Measurements from ENCODE around the gene ADAMTSL2.

The ADAMTSL2 gene

DNA sequence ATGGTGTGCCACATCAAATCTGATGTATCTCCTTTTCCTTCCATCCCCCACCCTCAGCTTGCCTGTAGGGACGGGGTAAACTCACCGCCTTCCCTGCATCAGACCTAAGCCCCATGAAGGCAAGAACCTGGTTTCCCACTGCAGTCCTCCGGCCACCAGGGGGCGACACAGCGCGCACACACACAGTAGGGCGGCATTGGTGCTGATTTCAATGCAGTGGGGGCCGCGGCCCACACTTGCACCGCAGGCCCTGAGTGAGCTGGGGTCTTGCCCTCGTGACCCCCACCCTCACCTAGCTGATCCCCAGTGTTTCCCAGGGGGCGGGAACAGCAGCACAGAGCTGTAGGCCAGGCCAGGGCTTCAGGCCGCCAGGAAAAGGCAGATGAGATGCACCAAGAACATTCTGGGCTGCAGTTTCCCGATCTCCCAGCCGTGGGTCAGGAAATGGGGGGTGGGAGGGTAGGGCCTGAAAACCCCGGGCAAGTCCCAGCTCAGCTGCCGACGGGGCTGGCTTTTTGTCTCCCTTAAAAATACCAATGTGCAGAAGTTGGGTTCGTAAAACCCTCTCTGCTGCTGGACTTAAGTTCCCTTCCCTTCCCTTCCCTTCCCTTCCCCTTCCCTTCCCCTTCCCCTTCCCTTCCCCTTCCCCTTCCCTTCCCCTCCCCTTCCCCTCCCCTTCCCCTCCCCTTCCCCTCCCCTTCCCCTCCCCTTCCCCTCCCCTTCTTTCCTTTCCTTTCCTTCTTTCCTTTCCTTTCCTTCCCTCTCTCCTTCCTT, 55.1 kb downstream of the ADAMTSL2 start:
- DNase-seq (ENCODE audit: low read depth): no peak

DNA sequence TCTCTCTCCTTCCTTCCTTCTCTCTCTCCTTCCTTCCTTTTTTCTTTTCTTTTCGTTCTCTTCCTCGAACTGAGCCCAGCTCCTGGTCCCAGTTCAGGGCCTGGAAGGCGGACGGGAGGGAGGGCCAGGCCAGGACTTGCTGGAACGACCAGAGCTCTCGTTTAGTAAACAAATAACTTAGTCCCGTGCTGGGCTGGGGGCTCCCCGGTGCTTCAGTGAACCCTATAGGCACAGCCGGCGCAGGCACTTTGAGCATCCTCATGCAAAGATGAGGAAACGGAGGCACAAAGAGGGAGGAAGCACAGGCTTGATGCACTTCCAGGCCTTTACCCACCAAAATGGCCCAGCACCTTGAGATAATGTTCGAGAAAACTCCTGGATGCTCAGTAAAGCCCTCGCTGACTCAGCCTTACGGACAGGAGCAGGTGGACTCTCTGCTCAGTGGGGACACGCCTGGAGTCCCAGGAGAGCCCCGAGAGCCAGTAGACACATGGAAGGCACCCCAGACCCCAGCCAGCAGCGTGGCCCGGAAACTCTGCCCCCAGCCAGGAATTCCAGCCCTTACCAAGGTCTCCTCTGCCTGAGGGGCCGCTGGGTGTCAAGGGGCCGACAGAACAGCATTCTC, 55.8 kb downstream of the ADAMTSL2 start:
- no peak for DNase-seq (ENCODE audit: low read depth)

DNA sequence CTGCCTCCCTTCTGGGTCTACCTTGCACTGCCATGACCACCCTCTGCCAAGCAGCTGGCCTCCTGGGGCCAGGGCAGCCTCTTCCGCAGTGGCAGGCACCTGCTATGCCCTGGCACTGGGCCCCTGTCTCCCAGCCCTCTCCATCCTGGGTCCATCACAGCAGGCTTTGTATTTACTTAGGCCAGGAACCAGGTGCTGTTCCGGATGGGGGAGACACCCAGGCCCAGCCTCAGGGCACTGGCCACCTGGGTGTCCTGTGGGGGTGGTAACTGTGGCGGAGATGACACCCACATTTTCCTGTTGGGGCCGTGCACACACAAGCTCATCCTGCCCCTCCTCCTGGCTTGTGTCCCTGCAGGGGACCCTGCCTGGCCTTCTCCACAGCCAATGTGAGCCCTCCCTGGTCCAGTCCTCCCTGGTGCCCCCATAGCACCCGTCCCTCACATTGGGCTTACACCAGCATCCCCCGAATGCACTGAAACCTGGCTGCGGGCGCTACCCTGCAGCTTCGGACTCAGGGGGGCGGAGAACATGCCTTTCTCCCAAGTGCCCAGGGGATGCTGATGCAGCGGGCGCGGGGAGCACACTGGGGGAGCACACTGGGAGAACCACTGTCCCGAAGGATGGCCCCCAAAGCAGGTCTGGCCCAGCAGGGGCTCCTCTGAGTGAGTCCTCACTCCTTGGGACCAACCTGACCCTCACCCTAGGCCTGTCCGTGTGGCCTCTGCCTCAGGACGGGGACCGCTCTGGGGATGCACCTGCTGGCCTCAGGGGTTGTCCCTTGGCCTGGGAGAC, 56.8 kb downstream of the ADAMTSL2 start:
- DNase-seq (ENCODE audit: low read depth): no peak

DNA sequence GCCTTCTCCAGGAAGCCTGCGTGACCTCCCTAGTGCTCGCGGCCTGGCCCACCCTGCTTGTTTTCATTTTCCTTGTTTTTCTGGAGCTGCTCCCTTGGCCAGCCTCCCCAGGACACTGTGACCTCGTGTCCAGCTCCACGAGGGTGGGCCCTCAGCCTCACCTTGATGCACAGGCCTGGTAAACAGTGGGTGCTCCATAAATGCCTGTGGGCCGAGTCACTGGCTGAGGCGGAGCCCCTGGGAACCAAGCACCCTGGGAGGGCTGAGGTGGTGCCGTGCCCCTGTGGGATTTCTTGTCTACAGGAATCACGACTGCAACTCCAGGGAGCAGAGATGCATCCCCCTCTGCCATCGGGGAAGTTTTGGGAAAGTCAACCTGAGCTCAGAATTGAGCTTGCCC, 57.5 kb downstream of the ADAMTSL2 start:
- no peak for DNase-seq (ENCODE audit: low read depth)

DNA sequence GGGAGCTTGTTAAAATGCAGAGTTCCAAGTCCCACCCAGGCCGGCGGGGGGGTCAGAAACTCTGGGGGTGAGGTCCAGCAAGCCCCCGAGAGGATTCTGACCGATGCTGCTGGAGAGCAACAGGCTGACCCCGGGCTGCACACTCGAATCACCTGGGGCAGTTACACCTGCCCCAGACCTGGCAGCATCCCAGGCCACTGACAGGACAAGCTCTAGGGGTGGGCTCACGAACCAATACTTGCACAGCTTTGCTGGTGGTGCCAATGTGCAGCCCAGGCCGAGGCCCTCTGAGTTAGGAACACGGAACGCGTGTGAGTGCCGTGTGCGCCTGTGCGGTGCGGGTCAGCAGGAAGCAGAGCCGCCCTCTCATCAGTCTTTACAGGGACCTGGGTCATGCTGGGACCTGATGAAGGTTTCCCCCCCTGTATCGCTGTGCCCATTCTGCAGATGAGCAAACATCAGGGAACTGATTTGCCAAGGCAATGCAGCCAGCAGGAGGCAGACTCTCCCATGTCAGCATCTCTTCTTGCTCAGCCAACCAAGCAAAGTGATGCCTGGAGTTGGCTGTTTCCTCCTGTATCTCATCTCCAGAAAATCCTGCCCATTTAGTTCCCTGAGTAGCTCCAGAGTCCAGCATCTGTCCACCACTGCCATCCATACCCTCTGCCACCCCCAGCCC, 58.4 kb downstream of the ADAMTSL2 start:
- DNase-seq (ENCODE audit: low read depth): no peak

DNA sequence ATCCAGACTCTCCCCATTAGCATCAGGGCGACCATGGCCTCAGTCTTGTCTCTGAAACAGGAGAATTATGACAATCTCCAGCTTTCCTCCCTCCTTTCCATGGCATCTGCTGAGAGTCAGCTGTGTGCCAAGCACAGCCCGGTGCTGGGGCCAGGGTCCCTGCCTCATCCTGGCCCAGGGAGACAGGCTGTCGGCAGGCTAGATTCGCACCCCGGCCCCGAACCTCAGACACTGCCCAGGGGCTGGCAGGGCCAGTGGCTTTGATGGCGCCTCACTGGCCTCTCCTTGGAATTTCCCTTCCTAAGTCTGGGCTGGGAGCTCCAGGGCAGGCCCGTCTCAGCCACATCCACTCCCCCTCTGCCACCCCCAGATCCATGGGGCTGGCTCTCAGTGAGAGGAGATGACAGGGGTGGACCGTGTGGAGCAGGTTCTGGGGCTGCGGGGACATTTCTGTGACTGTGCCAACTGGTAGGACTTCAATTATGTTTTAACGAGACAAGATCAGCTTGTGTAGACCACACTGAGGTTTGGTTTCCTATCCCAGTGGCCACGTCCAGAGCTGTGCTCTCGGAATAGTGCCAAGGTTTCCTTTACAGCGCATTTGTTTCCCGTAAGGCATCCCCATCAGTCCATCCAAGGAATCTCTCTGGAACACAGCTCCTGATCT, 59.2 kb downstream of the ADAMTSL2 start:
- DNase-seq (ENCODE audit: low read depth): no peak

DNA sequence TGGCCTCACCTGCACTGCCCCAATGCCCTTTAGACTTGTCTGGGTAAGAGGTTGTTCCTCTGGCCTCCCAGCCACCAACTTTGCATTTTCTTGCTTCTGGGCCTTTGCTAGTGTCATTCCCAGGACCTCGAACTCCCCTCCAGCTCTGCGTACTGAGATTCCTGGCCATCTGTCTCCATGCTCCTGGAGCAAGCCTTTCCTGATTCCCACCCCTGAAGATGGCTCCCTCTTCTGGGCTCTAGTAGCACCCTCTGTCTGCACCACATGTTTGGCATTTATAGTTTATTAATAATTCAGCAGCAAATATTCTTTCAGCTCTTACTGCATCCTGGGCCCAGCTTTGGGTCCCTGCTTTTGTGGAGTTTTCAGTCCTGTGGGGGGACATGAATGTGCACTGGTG, 59.8 kb downstream of the ADAMTSL2 start:
- DNase-seq (ENCODE audit: low read depth): no peak

DNA sequence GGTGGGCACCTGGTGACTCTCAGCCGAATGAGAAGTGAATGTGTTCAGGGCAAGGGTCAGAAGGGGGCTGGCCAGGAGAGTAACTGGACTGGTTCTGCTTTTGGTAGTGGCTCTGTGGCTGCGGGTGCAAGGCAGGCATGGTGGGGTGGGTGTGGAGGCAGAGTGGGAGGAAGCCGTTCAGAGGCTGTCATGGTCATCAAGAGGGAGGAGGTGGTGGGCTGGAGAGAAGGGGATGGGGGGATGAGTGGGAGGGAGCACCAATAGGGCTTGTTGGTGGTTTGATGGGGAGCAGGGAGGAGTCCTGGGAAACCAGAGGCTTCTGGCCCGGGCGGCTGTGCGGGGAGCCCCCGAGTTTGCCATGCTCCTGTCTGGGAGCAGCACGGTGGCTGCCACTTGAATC, 61.4 kb downstream of the ADAMTSL2 start:
- DNase-seq (ENCODE audit: low read depth): no peak

DNA sequence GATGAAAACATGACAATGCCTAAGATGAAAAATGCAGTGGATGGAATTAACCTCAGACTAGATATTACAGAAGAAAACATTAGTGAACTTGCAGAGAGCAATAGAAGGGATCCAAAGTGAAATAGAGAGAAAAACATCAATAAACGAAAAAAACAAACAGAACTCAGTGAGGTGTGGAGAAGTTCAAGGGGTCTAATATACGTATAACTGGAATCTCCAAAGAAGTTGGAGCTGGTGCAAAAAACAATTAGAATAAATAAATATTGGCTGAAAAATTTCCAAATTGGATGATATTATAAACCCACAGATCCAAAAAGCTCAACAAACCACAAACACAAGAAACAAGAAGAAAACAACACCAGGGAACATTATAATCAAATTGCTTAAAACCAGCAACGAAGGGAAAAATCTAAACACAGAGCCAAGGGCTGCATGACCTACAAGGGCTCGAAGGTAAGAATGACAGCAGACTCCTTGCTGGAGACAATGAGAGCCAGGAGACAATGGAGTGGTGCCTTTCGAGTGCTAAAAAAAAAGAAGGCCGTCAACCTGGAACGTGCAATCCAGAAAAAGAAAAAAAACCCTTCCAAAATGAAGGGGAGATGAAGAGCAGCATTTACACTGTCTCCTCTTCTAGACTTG, 62.9 kb downstream of the ADAMTSL2 start:
- no peak for DNase-seq (ENCODE audit: low read depth)

DNA sequence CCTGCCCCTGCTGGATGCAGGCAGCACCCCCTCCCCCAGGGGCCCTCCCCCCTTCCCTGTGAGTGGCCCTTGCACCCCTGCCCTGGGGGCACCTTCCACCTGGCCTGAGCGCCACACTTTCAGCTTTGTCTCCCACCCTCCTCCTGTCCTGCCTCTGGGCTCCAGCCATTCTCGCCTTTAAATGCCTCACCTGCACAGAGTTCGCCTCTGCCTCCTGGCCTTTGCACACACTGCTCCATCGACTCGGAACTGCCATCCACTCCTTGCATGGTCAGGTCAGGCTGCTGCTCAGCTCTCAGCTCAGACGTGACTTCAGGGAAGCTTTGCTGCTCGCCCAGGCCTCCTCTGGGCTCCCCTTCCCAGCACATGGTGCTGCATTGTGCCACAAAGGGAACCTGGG, 64.5 kb downstream of the ADAMTSL2 start:
- DNase-seq (ENCODE audit: low read depth): no peak

DNA sequence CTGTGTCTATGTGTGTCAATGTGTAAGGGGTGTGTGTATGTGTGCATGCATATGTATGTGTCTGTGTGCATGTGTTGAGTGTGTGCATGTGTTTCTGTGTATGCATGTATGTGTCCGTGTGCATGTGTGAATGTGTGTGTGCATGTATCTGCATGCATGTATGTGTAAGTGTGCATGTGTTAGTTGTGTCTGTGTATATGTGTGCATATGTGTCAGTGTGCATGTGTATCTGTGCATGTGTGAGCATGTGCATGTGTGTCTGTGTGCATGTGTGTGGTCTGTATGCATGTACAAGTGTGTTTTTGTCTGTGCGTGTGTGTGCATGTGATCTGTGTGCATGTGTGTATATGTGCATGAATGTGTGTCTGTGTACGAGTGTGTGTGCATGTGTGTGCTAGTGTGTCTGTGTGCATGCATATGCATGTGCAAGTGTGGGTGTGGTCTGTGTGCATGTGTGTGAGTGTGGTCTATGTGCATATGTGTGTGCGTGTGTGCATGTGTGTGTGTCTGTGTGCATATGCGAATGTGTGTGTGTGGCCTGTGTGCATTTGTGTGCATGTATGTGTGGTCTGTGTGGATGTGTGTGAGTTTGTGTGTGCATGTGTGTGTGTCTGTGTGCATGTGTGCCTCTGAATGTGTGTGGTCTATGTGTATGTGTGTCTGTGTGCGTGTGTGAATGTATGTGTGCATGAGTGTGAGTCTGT, 65.1 kb downstream of the ADAMTSL2 start:
- DNase-seq (ENCODE audit: low read depth): no peak

DNA sequence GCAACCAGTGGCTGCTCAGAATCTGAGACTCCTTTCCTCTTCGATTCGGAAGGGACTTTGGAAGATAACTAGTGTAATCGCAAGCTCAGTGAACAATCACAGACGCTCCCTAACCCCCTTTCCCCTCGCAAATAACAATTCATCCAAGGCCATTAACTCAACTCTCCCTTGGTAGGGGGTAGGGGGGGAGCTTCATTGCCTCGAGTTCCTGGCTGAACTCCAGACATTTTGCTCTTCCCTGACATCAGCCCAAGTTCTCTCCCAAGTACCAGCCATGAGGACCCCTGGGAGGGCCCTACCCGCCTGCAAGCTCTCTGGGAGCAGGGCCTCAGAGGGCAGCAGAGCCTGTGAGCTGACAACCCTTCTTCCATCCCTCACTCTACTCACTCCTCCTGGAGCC, 66.2 kb downstream of the ADAMTSL2 start:
- no peak for DNase-seq (ENCODE audit: low read depth)

DNA sequence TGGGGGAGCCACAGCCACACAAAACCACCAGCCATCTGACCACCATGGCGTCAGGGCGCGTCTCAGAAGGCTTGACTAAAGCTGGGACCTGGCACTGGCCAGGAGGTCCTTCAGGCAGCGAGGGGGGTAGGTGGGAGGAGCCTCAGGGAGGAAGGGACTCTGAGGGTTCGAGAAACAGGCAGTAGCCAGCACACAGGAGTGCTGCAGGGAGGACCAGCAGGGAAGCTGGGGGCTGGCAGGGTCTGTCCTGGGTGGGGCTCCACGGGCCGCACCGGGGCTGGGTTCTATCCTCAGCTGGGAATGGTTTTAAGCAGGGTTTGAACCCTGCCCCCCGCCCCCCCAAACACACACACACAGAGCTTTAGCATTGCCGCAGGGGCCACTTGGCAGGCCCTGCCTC, 67.2 kb downstream of the ADAMTSL2 start:
- no peak for DNase-seq (ENCODE audit: low read depth)

DNA sequence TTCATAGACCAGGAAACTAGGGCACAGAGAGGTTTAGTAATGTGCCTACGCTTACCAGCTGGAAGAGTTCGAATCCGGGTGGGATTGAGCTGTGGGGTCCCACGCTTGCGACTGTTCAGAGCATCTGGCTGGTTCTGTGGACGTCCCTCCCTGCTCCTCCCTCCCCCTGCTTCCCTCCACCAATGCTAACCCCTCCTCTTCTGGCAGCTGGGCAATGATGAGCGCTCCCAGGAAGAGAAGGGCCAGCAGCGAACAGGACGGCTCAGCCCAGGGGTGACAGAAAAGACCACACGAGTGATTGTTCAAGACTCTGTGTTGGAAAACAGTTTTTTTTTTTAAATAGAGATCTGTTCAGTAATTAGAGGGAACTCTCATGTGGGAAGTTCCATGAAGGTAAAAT, 67.8 kb downstream of the ADAMTSL2 start:
- DNase-seq (ENCODE audit: low read depth): no peak

DNA sequence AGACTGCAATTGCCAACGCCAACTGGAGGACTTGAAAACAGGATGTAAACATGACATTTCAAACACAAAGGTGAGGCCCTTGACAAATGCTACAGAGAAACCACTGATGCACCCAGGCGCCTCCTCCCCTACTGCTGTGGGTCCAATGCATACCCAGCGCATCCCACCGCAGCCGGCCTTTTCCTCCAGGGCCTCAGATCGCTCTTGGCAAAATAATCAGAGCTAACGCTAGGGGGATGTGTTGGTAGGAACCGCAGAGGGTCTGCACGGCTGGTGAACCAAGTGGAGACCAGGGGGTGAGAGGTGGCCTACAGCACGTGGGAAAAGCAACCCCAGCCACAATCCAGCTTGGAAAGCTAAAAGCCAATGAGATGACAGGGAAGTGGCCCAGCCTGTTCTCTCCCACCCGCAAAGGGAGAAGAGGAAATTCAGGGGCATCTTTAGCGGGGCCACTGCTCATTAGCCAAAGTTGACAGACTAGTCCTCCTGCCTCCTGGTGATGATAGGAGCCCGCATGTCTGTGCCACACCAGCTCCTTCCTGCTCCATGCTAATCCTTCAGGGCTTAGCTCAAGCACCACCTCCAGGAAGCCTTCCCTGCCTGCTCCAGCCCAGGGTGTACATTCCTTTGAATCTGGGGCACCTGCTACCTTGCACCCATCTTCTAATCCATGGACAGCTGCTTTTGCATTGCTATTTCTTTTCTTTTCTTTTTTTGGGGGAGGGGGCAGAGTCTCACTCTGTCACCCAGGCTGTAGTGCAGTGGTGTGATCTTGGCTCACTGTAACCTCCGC, 68.8 kb downstream of the ADAMTSL2 start:
- DNase-seq (ENCODE audit: low read depth): no peak

DNA sequence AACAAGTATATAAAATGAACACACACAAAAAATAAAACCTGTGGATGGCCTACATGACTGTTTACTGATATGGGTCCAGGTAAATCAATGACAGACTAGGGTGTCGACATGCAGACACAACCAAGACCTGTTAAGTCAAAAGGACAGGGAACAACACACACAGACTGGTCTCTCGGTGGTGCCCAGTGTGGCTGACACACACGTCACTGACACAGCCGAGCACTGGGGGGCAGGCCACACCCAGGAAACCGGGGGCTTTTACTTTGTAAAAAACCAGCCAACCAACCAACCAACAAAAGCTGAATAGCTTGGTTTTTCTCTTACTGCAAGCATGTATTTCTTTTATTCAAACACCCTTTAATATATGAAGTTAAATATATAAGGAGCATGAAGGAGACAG, 69.7 kb downstream of the ADAMTSL2 start:
- DNase-seq (ENCODE audit: low read depth): no peak

DNA sequence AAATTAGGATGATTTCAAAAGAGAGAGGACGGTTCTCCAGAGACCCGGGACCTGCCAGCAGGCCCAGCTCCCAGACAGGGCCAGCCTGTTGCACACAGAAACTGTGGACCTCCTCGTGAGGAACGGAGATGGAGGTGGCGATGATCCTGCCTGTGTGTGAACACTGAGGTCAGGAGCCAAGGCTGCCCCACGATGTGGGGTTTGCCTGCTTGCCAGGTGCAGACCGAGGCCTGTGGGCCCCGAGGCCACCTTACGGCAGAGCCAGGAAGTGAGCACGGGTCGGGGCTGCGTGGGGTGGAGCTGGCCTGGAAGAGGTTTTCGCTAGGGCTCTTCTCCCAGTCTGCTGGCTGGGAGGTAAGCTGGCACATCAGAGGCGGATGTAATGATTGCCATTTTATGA, 70.4 kb downstream of the ADAMTSL2 start:
- DNase-seq (ENCODE audit: low read depth): no peak

DNA sequence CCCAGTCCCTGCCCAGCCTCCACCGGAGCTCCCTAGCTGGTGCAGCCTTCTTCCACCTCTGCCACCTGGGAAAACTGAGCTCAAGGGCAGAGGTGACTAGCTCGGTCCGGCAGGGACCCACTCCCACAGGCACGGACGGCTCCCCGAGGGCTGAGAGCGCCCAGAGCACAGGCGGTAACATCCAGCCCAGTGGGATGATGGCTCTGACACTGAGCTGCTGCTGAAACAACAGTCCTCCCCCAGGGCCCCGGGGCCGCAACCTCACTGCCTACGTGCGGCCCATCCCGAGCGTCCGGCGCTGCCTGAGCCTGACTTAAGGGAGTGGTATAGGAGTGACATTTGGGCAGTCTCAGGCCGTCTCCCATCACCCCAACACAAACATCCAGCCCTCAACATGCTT, 70.9 kb downstream of the ADAMTSL2 start:
- no peak for DNase-seq (ENCODE audit: low read depth)

DNA sequence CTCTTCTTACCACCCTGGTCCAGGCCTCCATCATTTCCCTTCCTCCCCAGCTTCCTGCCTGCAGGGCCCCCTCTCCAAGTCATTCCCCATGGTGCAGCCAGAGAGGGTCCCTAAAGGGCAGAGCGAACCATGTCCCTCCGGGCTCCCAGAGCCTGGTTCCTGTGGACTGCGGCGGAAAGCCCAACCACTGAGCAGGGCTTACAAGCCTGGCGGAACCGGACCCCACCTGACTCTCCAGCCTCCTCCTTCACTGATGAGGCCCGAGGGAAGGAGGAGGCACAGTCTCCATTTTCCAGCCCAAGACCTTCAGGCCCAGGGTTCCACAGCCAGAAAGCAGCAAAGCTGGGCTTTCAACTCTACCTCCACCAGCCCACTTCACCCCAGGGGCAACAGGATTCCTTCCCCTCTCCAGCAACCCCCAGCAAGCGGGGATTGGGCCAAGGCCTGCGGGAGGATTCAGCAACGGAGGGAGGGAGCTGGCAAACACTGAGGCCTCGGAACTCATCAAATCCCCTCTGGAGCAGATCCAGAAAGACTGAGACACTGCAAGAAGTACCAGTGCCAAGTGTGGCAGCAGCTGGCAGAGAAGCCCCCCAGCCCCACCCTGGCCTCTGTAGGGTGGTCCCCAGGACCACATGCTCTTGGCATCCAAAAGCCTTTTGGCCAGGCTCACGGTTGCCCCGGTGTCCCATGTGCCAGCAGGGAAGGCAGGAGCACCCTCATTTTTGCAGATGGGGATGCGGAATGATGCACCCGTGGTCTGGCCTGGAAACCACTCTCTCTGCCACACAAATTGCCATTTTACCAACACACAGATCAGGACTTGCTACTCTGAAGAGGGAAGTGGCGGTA, 71.6 kb downstream of the ADAMTSL2 start:
- no peak for DNase-seq (ENCODE audit: low read depth)

All from HS-5 (cell line).